22Rv1 (cell line): ENCODE data around the gene UGT1A8.

ENCODE experiments used
- H3K27ac ChIP-seq: fragments of 450-650 bp; 2 replicates; pipeline ENCODE4 v1.5.1; 2017
- ZFX ChIP-seq: fragments of 450-650 bp; IDR thresholded peaks from 2 replicates; pipeline ENCODE4 v1.6.1; 2017; ENCODE audit warnings: antibody characterized with exemption, borderline replicate concordance
- TF ChIP-seq, protein P1 (sequence below): fragments of 450-650 bp; IDR thresholded peaks from 2 replicates; pipeline ENCODE4 v1.5.1; 2017; ENCODE audit warnings: mild to moderate bottlenecking

Gene UGT1A8

DNA sequence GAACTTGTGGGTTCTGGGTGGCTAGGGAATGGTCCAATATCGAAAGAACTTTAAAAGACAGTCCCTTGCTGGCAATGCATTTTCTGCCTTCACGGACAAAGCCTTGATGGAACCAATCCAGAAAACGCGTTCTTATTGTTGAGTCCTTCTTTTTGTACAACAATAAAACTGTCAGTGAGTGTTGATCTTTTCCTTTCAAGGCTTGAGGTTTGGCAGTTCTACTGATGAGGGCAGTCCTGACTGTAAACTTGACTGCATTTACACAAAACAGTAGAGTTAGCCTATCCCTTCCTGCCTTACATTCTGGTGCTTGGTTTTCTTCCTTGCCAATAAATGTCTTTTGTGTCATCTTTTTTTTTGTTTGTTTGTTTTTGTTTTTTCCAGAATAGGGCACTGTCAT, 61.8 kb downstream of the UGT1A8 start:
- H3K27ac ChIP-seq, result no peak overlapping the region
- TF ChIP-seq, protein P1, sequence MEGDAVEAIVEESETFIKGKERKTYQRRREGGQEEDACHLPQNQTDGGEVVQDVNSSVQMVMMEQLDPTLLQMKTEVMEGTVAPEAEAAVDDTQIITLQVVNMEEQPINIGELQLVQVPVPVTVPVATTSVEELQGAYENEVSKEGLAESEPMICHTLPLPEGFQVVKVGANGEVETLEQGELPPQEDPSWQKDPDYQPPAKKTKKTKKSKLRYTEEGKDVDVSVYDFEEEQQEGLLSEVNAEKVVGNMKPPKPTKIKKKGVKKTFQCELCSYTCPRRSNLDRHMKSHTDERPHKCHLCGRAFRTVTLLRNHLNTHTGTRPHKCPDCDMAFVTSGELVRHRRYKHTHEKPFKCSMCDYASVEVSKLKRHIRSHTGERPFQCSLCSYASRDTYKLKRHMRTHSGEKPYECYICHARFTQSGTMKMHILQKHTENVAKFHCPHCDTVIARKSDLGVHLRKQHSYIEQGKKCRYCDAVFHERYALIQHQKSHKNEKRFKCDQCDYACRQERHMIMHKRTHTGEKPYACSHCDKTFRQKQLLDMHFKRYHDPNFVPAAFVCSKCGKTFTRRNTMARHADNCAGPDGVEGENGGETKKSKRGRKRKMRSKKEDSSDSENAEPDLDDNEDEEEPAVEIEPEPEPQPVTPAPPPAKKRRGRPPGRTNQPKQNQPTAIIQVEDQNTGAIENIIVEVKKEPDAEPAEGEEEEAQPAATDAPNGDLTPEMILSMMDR, result no peak
- no peak for TF ChIP-seq ZFX

DNA sequence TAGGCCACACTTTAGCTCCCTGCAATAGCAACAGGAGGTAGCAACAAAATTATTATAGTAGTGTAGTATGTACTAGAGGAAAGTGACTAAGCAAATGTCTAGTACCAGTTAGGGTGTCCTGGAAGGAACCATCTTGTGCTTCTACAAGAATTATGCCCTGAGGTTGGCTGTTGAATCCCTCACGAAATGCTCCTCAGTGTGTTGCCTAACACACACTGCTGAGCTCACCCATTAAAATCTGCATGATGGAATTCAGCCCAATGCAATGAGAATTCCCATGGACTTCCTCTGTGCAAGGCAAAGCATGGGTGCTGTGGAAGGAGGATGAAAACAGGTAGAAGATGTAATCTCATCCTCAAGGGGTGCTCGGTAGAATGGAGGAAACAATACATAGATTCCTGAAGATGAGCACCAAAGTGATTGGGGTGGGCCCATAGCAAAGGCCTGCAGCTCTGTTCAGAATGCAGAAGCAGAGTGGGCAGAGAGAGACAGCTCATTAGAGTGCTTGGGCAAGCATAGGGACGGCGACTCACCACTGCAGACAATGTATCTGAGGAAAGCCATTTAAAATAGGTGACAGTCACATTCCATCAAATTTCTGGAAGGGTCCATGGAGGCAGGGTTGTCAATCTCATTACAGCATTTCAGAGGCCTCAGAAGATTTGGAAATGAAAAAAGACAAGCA, 63.1 kb downstream of the UGT1A8 start:
- TF ChIP-seq ZFX, result no peak
- TF ChIP-seq, protein P1, result no peak
- no peak overlapping the region for H3K27ac ChIP-seq

DNA sequence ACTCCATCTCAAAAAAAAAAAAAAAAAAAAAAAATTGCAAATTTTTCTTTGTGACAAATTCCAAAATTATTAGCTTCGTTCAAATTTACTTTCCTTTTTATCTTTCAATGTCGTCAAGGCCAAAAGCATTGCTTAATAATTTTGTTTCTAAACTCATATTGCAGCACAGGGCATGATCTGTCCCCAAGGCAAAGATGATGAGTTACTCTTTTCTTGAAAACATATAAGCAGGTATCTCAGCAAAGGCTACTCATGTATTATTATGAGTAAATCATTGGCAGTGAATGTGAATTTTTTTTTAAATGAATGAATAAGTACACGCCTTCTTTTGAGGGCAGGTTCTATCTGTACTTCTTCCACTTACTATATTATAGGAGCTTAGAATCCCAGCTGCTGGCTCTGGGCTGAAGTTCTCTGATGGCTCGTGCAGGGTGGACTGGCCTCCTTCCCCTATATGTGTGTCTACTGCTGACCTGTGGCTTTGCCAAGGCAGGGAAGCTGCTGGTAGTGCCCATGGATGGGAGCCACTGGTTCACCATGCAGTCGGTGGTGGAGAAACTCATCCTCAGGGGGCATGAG, 64.2 kb downstream of the UGT1A8 start, which contains the start of gene UGT1A7:
Gene UGT1A7 (plus strand): TSS at position 381 of the 579 bp plus-strand sequence. CDS start 37 bp downstream, at position 418.
- TF ChIP-seq ZFX, result no peak
- H3K27ac ChIP-seq, result no peak within 1 kb of the TSS

DNA sequence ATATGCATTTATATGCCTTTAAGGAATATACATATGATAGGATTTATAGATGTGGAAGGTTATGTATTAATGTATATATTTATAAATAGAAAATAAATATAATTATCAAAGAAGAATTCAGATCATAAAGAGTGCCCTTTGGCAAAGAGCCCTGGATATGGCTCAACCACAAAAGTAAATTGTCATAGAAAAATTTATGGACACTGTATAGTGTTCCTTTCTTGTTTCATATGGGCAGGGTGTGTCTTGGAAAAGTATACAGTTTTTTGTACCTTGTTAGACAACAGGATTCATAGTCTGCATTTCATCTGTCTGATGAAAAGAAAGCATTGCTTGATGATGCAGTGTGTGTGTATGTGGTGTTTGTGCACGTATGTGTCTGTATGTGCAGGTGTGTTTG, 67.2 kb downstream of the UGT1A8 start:
- no peak overlapping the region for H3K27ac ChIP-seq
- TF ChIP-seq, protein P1, result no peak
- TF ChIP-seq ZFX, result no peak

DNA sequence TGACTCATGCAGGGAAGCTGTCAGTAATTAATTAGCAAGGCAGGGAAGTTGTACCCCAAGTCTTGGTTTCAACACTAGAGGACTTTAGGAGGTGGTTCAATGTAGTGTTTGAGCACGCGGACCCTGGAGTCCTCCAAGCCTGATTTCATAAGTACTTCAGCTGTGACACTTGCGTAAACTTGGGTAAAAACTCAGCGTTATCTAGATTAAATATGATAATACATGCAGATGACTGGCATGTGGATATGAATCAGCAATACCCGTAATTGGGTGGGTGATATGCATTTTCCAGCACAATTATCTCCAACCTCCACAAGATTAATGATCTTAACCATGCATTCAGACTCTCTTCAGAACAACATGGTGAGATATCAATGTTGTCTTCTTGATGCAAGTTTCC, 69.5 kb downstream of the UGT1A8 start:
- TF ChIP-seq, protein P1, result no peak
- no peak overlapping the region for H3K27ac ChIP-seq

DNA sequence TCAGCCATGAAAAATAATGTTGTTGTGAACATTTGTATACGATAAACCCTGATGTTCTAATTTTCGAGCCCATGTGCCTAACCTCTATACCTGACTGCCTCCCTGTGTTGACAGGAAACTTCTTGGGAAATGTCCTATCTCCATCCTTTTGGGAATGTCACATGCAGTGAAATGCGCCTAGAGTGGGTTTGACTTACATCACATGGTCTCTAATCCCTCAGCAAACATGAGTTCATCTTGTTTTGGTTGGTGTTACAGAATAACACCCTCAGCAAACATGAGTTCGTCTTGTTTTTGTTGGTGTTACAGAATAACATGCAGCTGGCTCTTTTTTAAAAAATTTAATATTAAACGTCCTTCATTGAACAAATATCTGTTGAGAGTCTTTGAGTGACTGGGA, 70.9 kb downstream of the UGT1A8 start:
- H3K27ac ChIP-seq, result no peak overlapping the region
- TF ChIP-seq, protein P1, result no peak
- TF ChIP-seq ZFX, result no peak

DNA sequence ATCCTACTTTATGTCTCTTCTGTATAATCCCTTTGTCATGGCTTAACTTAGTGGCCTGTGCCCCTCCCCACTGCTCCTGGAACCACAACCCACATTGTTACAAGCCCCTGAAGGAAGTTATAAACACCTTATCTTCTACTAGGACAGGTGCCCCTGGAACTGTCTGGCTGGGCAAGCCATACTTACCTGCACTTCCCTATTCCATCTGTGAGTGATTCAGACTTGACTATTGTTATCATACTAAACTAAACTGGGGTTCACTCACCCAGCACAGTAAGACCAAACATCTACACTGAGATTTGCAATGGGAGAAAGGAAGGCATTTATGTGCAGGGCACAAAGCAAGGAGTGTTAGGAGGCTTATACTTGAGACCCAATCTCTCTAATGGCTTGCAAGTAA, 71.6 kb downstream of the UGT1A8 start:
- H3K27ac ChIP-seq, result no peak overlapping the region
- no peak for TF ChIP-seq ZFX
- TF ChIP-seq, protein P1, result no peak

DNA sequence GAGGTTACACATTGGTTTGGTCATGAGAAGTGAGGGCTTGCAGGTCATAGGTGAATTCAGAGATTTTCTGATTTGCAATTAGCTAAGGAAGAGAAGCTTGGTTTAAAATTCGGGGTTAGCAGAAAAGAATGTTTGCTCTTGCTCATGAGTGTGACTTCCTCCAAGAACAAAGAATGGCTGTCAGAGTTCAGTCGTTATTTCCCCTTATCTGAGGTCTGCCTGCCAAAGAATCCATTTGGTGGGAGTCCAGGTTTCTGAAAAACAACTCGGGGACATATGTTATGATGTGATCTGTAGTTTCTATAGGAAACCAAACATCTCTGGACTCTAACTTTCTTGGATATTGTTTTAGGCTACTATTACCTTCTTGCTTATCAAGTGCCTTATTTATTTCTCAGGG, 72.1 kb downstream of the UGT1A8 start:
- TF ChIP-seq, protein P1, result no peak
- TF ChIP-seq ZFX, result no peak
- no peak overlapping the region for H3K27ac ChIP-seq
